ENCODE data around the gene RFX1. TPM values are rescaled to one million over a fixed set of nuclear protein-coding genes. Genes with fewer than 3 reads are reported as not detected.

RFX1 gene
- total and polyA plus RNA-seq, 9 of the 15 experiments (the other 6 are each of a cell fraction or from before 2014, with no cell fraction given), result 0.14 to 19.3 (median 1.2) TPM

GRCh38 chr19:14006766-14007562, 844 bp upstream of the RFX1 start (continued):
- TF ChIP-seq RBM39 (optimal IDR thresholded peaks at IDR 0.05; ENCODE audit: low read depth, low read length) (no peak), MLX (CRISPR knock-in tag; conservative IDR thresholded peaks at IDR 0.05) (no peak), GTF3C2 (IDR thresholded peaks at IDR 0.05; ENCODE audit: borderline replicate concordance, extremely low read depth, insufficient read length) (peak; percentile 96), CBX8 (IDR thresholded peaks at IDR 0.05; ENCODE audit: borderline replicate concordance, extremely low read depth, low read depth, low read length, poor library complexity, severe bottlenecking) (no peak), TFAP4 (CRISPR knock-in tag; IDR thresholded peaks at IDR 0.05; ENCODE audit: borderline replicate concordance) (peak; percentile 93), FIP1L1 (IDR thresholded peaks at IDR 0.05; ENCODE audit: low read depth, low read length, poor library complexity, severe bottlenecking) (peak; percentile 84), ZNF133 (CRISPR knock-in tag; IDR thresholded peaks at IDR 0.05) (no peak), GABPB1 (CRISPR knock-in tag; IDR thresholded peaks at IDR 0.05) (peak; percentile 92), IRF1 (CRISPR knock-in tag; IDR thresholded peaks at IDR 0.05; ENCODE audit: borderline replicate concordance) (no peak), HDAC2 (IDR thresholded peaks at IDR 0.05) (peak; percentile 95), BACH1 (tag; IDR thresholded peaks at IDR 0.05) (no peak; the same call in 1 of the 2 replicates), SMC3 (conservative IDR thresholded peaks at IDR 0.05; ENCODE audit: insufficient read depth, low read depth, low read length) (0 out of 2 replicates have a peak, but pooled peaks have one; percentile 15), ZNF277 (CRISPR knock-in tag; IDR thresholded peaks at IDR 0.05; ENCODE audit: borderline replicate concordance) (no peak), PRPF4 (IDR thresholded peaks at IDR 0.05; ENCODE audit: insufficient read depth, low read depth, low read length, poor library complexity, severe bottlenecking) (peak; percentile 46), YY1 (IDR thresholded peaks at IDR 0.05; ENCODE audit: borderline replicate concordance in 1 of 3, control insufficient read depth in 1 of 3, extremely low read depth in 1 of 3, insufficient read depth in 3 of 3, insufficient read length in 1 of 3, insufficient replicate concordance in 2 of 3, low read depth in 1 of 3, low read length in 2 of 3) (peak in 2 of 3 experiments; percentile 59 to 71), ETV6 (IDR thresholded peaks at IDR 0.05; ENCODE audit: borderline replicate concordance in 1 of 2, low read depth in 2 of 2, low read length in 1 of 2) (peak in 1 of 2 experiments; percentile 83; a peak in 2 of 4 replicates), ETV6 (CRISPR knock-in tag; IDR thresholded peaks at IDR 0.05; ENCODE audit: borderline replicate concordance) (no peak)
